ENCODE measurements around the gene GMNC.

Gene GMNC

DNA sequence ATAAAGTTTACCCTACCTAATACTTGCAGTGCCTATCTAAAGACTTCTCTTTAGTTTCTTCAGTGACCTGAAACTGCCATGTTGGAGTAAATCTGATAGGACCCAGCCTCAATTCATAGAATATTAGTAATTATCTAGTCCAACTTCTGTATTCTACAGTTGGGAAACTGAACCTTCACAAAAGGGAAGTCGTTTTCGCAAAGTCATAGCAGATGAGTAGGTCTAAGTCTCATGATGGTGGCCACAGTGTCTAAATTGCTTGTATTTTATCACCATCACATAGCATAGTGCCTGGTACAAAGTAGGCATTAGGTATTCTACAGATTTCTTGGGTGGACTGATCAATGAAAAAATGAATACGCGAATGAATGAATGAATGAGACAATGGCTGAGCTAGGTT, 8.4 kb downstream of the GMNC start:
- Histone ChIP-seq H3K9ac (ENCODE audit: low read length) (no peak overlapping the region), H3K9me2 (ENCODE audit: low read depth, low read length) (no peaks in the 10 kb centered on the region), H3K4me2 (ENCODE audit: low read length) (no peak overlapping the region), H3K27me3 (ENCODE audit: insufficient read depth, low read length) (no peaks in the 10 kb centered on the region), H2AFZ (ENCODE audit: low read length) (no peak overlapping the region), H3K36me3 (ENCODE audit: insufficient read depth, low read length) (no peaks in the 10 kb centered on the region), H3K4me3 (ENCODE audit: low read depth, low read length, poor library complexity, severe bottlenecking) (no peak overlapping the region), H4K20me1 (ENCODE audit: insufficient read depth, low read length) (no peaks in the 10 kb centered on the region), H3K27ac (ENCODE audit: low read depth, low read length, poor library complexity, severe bottlenecking) (no peak overlapping the region), H3K79me2 (ENCODE audit: insufficient read depth, low read length) (no peaks in the 10 kb centered on the region), H3F3A (ENCODE audit: insufficient read depth, low read length) (no peaks in the 10 kb centered on the region), H3K4me1 (ENCODE audit: insufficient read depth, low read length, severe bottlenecking) (no peaks in the 10 kb centered on the region), H3K9me3 (ENCODE audit: low read length) (no peaks in the 10 kb centered on the region)
- TF ChIP-seq, protein P1, sequence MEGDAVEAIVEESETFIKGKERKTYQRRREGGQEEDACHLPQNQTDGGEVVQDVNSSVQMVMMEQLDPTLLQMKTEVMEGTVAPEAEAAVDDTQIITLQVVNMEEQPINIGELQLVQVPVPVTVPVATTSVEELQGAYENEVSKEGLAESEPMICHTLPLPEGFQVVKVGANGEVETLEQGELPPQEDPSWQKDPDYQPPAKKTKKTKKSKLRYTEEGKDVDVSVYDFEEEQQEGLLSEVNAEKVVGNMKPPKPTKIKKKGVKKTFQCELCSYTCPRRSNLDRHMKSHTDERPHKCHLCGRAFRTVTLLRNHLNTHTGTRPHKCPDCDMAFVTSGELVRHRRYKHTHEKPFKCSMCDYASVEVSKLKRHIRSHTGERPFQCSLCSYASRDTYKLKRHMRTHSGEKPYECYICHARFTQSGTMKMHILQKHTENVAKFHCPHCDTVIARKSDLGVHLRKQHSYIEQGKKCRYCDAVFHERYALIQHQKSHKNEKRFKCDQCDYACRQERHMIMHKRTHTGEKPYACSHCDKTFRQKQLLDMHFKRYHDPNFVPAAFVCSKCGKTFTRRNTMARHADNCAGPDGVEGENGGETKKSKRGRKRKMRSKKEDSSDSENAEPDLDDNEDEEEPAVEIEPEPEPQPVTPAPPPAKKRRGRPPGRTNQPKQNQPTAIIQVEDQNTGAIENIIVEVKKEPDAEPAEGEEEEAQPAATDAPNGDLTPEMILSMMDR (IDR thresholded peaks at IDR 0.05; ENCODE audit: low read length), result no peak
- TF ChIP-seq EZH2 (IDR thresholded peaks at IDR 0.05; ENCODE audit: borderline replicate concordance, low read length), result no peak

DNA sequence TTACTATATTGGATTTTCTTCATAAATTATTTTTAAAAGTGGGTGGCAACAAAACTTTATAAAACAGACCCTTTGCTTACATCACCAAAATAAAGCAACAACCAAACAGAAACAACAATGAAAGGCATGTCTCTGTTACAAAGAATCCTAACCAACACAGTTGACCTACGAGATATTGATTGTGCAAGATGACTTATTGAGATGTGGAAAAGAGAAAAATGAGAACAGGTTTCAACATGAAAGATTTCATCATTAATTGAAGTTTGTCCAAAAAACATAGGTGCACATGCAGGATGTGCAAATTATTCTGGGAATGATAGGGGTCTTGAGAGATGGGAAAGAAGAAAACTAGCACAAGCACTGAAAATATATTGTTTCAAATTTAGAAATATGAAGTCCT, 9.0 kb downstream of the GMNC start:
- H3K9me3 ChIP-seq (ENCODE audit: low read length), result no peaks in the 10 kb centered on the region
- no peaks in the 10 kb centered on the region for H3K79me2 ChIP-seq (ENCODE audit: insufficient read depth, low read length)
- H3K4me3 ChIP-seq (ENCODE audit: low read depth, low read length, poor library complexity, severe bottlenecking), result no peak overlapping the region
- H2AFZ ChIP-seq (ENCODE audit: low read length), result no peak overlapping the region
- H3K4me2 ChIP-seq (ENCODE audit: low read length), result no peak overlapping the region
- no peaks in the 10 kb centered on the region for H3K9me2 ChIP-seq (ENCODE audit: low read depth, low read length)
- no peak overlapping the region for H3K27ac ChIP-seq (ENCODE audit: low read depth, low read length, poor library complexity, severe bottlenecking)
- H4K20me1 ChIP-seq (ENCODE audit: insufficient read depth, low read length), result no peaks in the 10 kb centered on the region
- no peaks in the 10 kb centered on the region for H3F3A ChIP-seq (ENCODE audit: insufficient read depth, low read length)
- H3K4me1 ChIP-seq (ENCODE audit: insufficient read depth, low read length, severe bottlenecking), result no peaks in the 10 kb centered on the region
- no peaks in the 10 kb centered on the region for H3K27me3 ChIP-seq (ENCODE audit: insufficient read depth, low read length)
- no peaks in the 10 kb centered on the region for H3K36me3 ChIP-seq (ENCODE audit: insufficient read depth, low read length)
- TF ChIP-seq EZH2 (IDR thresholded peaks at IDR 0.05; ENCODE audit: borderline replicate concordance, low read length), result no peak
- TF ChIP-seq, protein P1 (IDR thresholded peaks at IDR 0.05; ENCODE audit: low read length), result no peak
- no peak overlapping the region for H3K9ac ChIP-seq (ENCODE audit: low read length)

DNA sequence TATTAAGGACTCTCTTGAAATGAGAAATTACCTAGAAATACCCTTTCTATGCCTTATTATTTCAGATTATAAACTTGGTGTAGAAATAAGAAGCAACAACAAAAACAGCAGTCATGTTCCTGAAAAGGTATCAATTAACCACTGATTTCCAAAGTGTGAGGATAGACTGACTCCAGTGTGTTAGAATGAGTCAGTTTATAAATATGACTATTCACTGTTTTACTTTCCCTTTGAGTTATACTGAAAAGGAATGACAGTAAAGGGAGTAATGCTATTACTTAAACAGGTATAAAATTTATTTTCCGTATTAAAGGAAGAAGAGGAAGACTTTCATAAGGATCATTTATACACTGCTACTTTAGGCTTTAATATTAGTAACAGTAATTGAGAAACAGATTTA, 12.9 kb downstream of the GMNC start:
- no peaks in the 10 kb centered on the region for H4K20me1 ChIP-seq (ENCODE audit: insufficient read depth, low read length)

More for the DNA sequence above, 12.9 kb downstream of the GMNC start:
- Histone ChIP-seq H3K9ac (ENCODE audit: low read length) (no peak overlapping the region), H3K79me2 (ENCODE audit: insufficient read depth, low read length) (no peaks in the 10 kb centered on the region), H3K36me3 (ENCODE audit: insufficient read depth, low read length) (no peaks in the 10 kb centered on the region), H3K4me3 (ENCODE audit: low read depth, low read length, poor library complexity, severe bottlenecking) (no peak overlapping the region), H3K4me1 (ENCODE audit: insufficient read depth, low read length, severe bottlenecking) (no peaks in the 10 kb centered on the region), H3K27ac (ENCODE audit: low read depth, low read length, poor library complexity, severe bottlenecking) (no peak overlapping the region), H3K27me3 (ENCODE audit: insufficient read depth, low read length) (no peaks in the 10 kb centered on the region), H2AFZ (ENCODE audit: low read length) (no peak overlapping the region), H3F3A (ENCODE audit: insufficient read depth, low read length) (no peaks in the 10 kb centered on the region), H3K4me2 (ENCODE audit: low read length) (no peak overlapping the region), H3K9me3 (ENCODE audit: low read length) (no peaks in the 10 kb centered on the region), H3K9me2 (ENCODE audit: low read depth, low read length) (no peaks in the 10 kb centered on the region)
- no peak for TF ChIP-seq EZH2 (IDR thresholded peaks at IDR 0.05; ENCODE audit: borderline replicate concordance, low read length)
- TF ChIP-seq, protein P1 (IDR thresholded peaks at IDR 0.05; ENCODE audit: low read length), result no peak

All from OCI-LY1 (cell line).